Measurements from ENCODE around the gene PCGF5. TPM values are rescaled to one million over a fixed set of nuclear protein-coding genes. Genes with fewer than 3 reads are reported as not detected.
"Not testable (repeated sequence)": the region's sequence is repeated elsewhere in the genome, so short reads cannot be mapped to it uniquely, and the experiment has no call there.

PCGF5 gene
- total RNA-seq, 1 donor from 2014 or later: 27.4 TPM

DNA sequence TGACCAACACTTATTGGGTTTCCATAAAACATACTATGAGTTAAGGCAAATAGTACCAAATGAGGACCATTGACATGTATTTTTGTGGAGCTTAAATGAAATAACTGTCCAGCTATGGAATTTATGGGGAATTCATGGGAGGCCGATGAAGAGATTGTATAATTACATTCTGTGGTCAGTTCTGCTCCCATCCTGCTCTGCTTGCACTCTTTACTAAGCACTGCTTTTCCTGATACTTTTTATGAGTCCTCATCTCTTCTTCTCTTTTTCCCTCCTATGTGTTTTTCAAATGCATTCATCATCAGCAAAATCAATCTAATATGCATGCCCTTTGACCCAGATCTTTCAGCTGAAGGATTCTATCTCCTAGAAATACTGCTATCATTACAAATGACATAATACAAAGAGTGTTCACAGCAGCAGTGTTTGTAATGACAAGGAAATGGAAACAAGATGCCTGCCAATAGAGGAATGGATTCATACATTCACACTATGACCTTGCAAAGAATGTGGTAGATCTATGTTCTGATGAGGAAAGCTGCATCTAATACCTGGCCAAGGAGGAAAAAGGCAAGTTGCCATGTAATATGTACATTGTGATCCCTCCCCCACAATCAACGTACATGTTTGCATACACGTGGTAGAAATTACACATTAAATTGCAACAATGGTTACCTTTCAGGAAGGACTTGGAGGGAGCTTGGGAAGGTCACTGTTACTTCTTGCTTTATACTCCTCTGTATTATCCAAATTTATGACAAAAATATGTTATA, 73.9 kb downstream of the PCGF5 start:
- no peak for DNase-seq (ENCODE audit: low read depth)
- TF ChIP-seq, protein P1, sequence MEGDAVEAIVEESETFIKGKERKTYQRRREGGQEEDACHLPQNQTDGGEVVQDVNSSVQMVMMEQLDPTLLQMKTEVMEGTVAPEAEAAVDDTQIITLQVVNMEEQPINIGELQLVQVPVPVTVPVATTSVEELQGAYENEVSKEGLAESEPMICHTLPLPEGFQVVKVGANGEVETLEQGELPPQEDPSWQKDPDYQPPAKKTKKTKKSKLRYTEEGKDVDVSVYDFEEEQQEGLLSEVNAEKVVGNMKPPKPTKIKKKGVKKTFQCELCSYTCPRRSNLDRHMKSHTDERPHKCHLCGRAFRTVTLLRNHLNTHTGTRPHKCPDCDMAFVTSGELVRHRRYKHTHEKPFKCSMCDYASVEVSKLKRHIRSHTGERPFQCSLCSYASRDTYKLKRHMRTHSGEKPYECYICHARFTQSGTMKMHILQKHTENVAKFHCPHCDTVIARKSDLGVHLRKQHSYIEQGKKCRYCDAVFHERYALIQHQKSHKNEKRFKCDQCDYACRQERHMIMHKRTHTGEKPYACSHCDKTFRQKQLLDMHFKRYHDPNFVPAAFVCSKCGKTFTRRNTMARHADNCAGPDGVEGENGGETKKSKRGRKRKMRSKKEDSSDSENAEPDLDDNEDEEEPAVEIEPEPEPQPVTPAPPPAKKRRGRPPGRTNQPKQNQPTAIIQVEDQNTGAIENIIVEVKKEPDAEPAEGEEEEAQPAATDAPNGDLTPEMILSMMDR (conservative IDR thresholded peaks at IDR 0.05; ENCODE audit: low read depth, low read length): no peak

DNA sequence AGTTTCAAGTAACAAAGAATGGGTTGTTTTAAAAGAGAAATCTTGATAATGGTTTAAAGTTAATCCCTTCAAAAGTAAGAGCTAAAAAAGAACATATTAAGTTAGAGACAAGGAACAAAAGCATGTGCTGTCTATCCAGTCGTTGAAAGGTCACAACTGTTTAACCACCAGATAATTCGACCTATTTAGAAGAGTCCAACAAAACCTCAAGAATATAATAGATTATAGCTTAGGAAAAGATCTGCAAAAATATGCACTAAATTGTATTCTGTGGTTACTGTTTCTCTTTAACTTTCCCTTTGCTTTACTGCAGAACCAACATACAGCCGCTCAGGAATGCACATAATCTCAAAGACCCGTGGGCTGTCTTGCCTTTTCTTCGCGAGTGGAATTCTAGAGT, 74.9 kb downstream of the PCGF5 start:
- H3K4me3 ChIP-seq (ENCODE audit: low read depth, low read length): no peak overlapping the region
- DNase-seq (ENCODE audit: low read depth): no peak
- TF ChIP-seq, protein P1 (conservative IDR thresholded peaks at IDR 0.05; ENCODE audit: low read depth, low read length): no peak

More for the DNA sequence above, 73.9 kb downstream of the PCGF5 start:
- H3K4me3 ChIP-seq (ENCODE audit: low read depth, low read length): no peak overlapping the region

DNA sequence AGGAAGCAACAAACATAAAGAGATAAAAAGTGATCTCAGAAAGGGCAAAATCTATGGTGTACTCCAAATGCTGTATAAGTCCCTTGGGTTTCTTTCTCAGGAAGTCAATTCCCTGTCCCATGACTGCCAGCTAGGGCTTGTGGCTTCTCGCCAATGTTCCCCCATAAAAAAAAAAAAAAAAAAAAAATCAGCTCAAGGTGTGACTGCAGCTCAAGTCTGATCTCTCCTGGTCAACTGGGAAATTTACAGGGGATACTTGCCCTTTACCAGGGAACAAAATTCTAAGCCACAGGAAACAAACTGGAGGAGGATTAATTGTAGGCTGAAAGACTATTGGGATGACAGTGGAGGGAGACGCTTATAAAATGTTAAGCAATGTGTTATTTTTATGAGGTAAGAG, 76.0 kb downstream of the PCGF5 start:
- no peak overlapping the region for H3K4me3 ChIP-seq (ENCODE audit: low read depth, low read length)
- TF ChIP-seq, protein P1 (conservative IDR thresholded peaks at IDR 0.05; ENCODE audit: low read depth, low read length): peak; percentile 57
- no peak for DNase-seq (ENCODE audit: low read depth)

DNA sequence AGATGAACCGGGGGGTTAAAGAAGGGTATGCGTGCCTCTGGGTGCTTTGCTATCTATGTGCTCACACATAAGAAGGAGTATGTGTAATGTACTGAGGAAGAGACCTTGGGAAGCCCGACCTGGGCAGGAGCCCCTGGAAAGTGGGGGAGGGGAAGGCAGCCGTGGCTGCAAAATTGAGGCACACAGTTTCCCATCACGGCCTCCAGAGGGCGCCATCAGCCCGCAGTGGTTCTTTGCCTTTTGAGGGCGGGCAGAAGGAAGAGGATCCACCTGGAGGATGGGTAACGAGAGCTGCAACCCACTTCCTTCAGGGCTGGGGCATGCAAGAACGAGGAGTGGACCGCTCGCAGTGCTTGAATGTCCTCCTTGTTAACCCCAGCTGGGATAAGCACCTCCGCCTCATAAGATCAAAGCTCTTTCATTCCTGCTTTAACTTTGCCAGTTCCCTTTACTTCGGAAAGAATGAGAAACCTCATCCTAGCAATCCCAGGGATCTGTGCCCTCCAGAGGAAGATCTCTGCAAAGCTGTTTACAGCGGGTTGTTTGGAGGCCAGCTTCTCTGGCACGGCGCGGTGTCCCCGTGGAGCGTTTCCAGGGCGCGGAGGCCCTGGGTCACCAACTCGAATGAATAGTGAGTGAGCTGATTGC, 77.9 kb downstream of the PCGF5 start:
- TF ChIP-seq, protein P1 (conservative IDR thresholded peaks at IDR 0.05; ENCODE audit: low read depth, low read length): peak; percentile 97
- DNase-seq (ENCODE audit: low read depth): peak; percentile 35
- H3K4me3 ChIP-seq (ENCODE audit: low read depth, low read length): peak overlapping the region; percentile 62

DNA sequence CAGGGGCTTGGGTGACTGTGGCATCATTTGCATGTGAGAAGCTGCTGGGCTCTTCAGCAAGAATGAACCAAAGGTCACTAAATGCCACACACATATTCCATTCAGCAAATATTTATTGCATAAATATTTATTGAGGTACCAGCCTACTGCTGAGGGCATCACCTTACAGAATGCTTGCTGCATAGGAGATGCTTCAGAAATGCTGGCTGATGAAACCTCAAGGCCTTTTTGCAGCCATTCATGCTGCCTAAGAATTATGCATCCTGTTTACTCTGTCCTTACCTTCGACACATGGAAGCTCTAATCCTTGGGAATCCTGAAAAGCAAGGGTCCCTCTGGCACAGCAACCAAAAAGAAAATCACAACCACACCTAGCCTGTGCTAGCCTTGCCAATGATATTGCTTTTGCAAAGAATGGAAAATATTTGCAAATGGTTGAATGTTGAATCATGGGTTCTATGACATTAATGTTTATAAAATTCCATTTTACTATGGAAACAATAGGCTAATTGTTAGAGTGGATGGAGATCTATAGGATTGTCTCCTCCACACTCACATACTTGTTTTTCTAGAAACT, 79.6 kb downstream of the PCGF5 start:
- H3K4me3 ChIP-seq (ENCODE audit: low read depth, low read length): no peak overlapping the region
- TF ChIP-seq, protein P1 (conservative IDR thresholded peaks at IDR 0.05; ENCODE audit: low read depth, low read length): no peak
- no peak for DNase-seq (ENCODE audit: low read depth)

DNA sequence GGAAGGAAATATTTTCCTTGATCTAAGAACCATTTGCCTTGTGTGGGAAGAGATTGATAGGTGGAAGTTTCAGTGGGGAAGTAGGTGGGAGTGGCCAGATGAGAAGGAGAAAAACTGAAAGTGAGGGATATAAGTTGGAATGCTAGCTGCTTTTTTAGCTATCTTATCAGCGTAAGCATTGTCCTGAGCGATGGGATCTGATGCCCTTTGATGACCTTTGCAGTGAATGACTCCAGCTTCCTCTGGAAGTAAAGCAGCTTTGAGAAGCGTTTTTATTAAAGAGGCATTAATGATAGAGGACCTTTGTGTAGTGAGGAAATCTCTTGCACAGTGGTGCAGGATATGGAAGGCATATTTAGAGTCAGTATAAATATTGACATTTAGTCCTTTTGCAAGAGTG, 82.5 kb downstream of the PCGF5 start:
- not testable (repeated sequence) for DNase-seq (ENCODE audit: low read depth); H3K4me3 ChIP-seq (ENCODE audit: low read depth, low read length)

DNA sequence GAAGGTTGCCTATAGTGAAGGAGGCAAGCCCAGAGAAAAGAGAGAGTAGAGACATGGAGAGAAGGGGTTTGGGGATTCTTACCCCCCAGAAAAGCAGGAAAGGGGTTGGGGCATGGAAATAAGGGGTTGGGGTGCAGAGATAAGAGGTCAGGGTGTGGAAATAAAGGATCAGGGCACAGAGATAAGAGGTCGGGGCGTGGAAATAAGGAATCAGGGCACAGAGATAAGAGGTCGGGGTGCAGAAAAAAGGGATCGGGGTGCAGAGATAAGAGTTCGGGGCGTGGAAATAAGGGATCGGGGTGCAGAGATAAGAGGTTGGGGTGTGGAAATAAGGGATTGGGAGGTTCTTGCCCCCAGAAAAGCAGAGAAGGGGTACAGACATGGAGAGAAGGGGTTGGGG, 85.5 kb downstream of the PCGF5 start:
- not testable (repeated sequence) for DNase-seq (ENCODE audit: low read depth); H3K4me3 ChIP-seq (ENCODE audit: low read depth, low read length)

DNA sequence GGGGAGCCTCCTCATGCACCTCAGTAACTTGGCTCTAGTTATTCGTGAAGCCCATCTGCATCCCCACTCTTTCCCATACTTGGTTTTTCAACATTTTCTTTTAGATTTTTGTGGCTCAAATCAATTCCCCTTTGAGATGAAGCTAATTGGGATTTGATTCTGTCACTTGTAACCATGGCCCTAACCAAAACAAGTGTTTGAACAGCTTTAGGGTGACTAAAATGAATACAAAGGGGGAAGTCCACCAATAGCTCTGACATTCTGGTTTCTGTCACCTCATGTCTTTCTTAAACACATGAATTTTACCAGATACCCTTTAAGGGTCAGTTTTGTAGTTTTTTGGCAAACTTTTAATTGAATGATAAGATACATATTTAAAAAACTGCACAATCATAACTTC, 87.0 kb downstream of the PCGF5 start:
- DNase-seq (ENCODE audit: low read depth): no peak
- TF ChIP-seq, protein P1 (conservative IDR thresholded peaks at IDR 0.05; ENCODE audit: low read depth, low read length): no peak

More for the DNA sequence above, 87.0 kb downstream of the PCGF5 start:
- H3K4me3 ChIP-seq (ENCODE audit: low read depth, low read length): no peak overlapping the region
